EH (cell line): ENCODE data around the gene ZNF212.
"Not testable (repeated sequence)": the region's sequence is repeated elsewhere in the genome, so short reads cannot be mapped to it uniquely, and the experiment has no call there.

Experiments used
- DNase-seq: peaks from one replicate; pipeline ENCODE4 v3.0.0-alpha.2; 2015; ENCODE audit warnings: low read depth

The ZNF212 gene

DNA sequence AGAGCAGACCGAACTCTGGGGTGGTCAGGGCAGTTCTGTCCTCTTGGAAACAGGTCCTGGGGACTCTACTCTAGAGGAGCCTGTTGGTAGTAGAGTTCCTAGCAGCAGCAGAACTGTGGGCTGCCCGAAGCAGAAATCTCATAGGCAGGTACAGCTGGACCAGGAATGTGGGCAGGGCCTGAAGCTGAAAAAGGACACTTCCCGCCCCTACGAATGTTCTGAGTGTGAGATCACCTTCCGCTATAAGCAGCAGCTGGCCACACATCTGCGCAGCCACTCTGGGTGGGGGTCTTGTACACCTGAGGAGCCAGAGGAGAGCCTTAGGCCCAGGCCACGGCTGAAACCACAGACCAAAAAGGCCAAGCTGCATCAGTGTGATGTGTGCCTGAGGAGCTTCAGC lies 14.2 kb downstream of the ZNF212 start:
- DNase-seq, result no peak

DNA sequence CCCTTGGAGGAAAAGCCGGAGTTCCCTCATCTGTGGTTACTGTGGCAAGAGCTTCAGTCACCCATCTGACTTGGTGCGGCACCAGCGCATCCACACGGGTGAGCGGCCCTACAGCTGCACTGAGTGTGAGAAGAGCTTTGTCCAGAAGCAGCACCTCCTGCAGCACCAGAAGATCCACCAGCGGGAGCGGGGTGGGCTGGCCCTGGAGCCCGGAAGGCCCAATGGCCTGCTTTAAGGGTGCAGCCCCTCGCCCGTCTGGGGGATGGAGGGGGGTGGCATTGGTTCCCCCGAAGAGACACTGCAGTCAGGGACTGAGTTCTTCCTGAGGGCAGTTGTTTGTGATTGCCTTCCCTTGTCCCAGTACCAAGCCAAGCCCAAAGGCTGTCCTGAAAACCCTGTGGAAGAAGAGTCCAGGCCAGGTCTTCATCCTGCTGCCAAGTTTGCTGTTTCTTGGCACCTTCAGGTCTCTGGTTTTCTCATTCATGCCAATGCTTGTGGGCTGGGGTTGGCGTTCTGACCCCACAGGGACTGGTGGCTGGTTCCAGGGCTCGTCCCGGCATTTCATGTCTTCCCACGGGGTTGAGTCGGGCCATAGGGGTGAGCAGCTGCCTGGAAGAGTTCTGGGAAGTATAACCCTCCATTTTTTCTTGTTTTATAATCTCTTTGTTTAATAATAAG lies 14.9 kb downstream of the ZNF212 start:
- DNase-seq, result no peak

DNA sequence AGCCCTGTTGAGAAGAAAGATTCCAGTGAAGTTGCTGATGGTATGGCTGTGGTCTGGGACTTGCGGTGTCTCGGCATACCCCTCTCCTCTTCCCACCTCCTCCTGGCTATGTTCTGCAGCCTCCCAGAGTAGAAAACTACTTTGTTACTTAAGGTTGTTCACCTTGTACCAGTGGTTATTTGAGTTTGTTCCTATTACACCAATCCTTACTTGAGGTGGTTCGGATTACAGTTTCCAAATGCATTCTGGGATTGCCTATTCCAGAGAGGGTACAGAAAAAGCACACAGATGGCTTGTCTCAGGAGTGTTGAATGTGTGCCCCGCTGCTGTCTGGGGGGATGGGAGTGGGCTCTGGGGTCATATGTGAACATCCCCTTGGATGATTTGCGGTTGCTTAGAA lies 15.7 kb downstream of the ZNF212 start:
- DNase-seq, result no peak

DNA sequence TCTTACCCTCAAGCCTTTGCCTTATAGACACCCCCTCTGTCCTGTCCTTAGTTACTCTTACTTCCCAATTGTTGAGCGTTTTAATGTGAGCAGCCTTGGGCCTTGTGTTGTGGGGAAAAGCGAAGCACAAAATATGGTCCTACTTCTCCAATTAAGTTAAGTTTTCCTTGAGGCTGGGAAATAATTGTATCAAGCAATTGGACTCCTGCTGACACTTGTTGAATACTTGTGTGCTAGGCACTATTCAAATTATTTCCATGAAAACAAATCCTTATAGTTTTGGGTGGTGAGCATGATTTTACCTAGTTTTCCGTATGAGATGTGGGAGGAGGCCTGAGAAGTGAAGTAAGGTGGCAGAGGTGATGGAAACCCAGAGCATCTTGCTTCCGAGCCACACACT lies 17.1 kb downstream of the ZNF212 start:
- DNase-seq, result no peak

DNA sequence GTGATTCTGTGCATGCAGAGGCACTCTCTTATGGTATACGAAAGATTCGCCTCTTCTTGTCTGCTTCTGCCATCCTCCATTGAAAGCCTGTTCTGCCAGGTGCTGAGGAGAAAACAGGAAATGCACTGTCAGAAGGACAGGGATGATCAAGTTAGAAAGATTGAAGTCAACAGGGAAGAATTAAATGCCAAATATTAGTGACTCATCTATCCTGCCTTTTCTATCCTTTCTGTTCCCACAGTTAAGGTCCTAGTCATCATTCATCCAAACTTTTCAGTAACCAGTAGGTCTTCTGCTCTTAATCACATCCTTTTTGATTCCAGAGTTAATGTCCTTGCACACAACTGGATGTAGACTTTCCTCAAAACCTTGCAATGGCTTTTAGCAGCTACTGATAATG lies 17.7 kb downstream of the ZNF212 start:
- peak; percentile 67 for DNase-seq

DNA sequence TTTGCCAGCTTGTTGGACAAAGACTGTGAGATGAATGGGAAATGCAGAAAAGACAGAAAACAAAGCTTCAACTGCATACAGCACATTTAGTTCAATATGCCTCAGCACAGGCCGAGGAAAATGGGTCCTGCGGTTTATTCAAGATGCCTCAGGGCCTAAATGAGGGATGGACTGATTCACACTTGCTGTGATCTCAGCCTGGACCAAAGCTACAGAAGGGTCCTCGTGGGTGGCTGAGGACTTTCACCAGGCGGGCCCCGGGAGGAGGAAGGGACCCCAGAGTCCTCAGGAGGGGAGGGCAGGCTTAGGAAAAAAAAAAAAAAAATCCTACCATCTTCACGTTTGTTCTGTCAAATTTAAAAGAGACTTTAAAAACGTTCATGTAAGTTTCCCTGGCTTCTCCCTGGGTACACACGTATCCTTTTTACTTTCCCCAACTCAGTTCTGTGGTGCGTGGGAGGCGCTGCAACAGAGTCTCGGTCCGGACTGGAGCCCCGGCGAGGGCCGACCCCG lies 21.9 kb downstream of the ZNF212 start:
- DNase-seq, result peak; percentile 81

DNA sequence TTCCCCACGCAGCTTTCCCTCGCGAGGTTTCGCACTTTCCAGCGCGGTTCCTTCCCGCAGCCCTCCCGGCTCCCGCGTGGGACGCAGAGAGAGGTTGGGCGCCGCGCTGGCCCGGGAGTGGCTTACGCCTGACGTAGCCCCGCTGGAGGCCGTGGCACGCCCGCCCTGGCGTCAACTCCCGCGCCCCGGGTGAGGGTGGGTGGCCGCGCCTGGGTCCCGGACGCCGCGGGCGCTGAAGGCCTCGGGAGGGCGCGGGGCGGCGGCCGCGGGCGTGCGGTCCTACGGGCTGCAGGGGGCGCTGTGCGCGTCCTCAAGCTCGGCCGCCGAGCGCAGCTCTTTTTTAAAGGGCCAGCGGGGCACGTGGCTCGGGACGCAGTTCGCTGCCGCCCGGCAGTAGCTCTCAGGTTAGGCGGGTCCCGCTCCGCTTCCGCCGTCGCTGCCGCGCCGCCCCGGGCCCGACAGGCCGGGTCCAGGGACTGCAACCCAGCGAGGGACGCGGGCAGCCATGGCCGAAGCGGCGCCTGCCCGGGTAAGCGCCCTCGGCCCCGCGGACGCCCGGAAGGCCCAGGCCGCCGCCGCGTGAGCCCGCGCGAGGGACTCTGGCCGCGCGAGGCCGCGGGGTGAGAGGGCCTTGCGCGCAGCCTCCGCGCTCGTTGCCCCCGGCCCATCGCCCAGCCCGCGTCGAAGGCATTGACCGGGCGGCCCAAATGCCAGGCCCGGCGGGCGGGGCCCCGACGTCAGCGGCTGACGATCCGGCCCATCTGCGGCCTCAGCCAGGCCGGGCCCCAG lies 22.6 kb downstream of the ZNF212 start, which contains the start of gene ZNF783:
Gene ZNF783 (plus strand): TSS at position 368 of the 789 bp plus-strand sequence. CDS start 138 bp downstream, at position 506.
- DNase-seq, result peak; percentile 88

DNA sequence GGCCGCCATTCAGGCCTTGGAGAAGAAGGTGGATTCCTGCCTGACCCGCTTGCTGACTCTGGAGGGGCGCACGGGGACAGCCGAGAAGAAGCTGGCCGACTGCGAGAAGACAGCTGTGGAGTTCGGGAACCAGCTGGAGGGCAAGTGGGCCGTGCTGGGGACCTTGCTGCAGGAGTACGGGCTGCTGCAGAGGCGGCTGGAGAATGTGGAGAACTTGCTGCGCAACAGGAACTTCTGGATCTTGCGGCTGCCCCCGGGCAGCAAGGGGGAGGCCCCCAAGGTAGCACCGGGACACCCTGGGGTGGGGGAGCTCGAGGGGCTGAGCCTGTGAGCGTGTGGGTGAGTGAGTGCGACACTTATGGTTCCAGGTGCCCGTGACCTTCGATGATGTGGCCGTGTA lies 27.0 kb downstream of the ZNF212 start:
- no peak for DNase-seq

DNA sequence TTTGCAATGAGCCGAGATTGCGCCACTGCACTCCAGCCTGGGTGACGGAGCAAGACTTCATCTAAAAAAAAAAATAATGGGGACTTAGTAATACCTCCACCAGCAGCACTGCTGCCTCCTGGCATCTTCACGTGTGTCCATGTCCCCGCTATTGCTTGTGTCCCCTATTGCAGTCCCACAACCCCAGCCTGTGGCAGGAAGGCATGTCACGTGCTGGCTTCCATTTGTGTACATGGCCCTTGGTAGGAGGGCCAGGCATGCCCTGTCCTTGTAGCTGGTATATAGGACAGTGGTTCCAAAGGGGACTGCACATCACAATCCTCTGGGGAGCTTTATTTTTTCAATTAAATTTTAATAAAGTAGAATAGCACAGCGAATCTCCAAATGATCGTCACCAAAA lies 28.3 kb downstream of the ZNF212 start:
- no peak for DNase-seq

DNA sequence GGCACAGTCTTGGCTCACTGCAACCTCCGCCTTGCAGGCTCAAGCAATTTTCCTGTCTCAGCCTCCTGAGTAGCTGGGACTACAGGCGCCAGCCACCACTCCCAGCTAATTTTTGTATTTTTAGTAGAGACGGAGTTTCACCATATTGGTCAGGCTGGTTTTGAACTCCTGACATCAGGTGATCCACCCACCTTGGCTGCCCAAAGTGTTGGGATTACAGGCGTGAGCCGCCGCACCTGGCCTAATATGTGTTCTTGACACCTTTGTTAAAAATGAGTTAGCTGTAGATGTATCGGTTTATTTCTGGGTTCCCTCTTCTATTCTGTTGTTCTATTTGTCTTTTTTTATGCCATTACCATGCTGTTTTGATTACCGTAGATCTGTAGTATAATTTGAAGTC lies 35.0 kb downstream of the ZNF212 start:
- not testable (repeated sequence) for DNase-seq

DNA sequence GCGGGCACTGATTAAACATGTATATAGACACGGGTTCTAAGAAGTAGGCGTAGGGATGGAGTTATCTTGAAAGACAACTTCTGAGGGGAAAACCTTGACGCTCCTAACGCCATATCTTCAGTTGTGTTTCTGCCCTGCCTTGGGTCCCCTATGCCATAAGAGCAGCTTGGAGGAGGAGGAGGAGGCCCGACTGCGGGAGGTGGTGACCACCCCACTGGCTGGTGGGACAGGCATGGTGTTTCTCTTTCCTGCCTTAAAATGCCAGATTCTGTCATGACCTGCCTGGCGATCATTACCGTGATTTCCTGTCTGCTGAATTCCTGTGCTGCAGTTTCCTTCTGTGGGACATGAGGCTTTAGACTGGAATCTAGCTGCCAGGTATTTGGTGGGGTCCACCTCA lies 38.4 kb downstream of the ZNF212 start:
- DNase-seq, result no peak

DNA sequence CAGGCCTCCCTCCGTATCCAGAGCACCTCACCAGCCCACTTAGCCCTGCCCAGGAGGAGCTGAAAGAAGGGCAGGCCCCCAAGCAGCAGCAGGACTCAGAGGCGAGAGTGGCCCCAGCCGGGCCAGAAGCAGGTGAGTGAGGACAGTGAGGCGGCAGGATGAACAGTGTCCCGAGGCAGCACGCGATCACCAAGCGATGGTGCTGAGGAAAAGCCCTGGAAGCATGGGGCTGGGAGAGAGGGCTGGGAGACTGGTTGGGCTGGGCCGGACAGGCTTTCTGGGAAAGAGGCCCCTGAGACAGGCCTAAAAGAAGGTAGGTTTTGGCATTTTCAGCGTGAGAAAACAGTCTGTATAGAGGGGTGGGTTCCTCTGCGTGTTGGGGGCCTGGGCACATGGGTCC lies 38.9 kb downstream of the ZNF212 start:
- no peak for DNase-seq

DNA sequence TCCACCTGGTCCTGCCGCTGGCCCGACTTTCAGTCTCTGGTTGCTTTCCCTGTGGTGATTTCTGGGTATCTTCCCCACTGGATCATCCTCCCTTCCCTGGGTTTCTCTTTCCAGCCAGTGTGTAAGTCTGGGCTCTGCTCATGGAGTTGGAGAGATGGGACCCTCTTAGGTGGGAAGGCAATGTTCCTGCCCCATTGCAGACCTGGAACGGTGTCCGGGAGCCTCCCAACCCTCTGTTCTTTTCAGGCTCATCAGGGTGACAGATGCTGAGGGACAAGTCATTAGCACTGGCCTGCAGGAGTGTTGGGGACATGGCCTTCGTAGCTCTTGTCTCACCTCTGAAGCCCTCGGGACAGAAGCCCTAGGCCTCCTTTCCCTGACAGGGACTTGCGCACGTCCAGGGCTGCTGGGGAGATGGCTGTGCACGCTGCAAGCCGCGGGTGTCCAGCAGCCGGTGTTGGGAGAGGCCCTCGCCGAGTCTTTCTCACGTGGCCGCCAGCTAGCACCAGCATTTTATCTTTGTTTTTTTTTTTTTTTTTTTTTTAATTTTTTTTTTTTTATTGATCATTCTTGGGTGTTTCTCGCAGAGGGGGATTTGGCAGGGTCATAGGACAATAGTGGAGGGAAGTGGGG lies 39.8 kb downstream of the ZNF212 start:
- DNase-seq, result no peak

DNA sequence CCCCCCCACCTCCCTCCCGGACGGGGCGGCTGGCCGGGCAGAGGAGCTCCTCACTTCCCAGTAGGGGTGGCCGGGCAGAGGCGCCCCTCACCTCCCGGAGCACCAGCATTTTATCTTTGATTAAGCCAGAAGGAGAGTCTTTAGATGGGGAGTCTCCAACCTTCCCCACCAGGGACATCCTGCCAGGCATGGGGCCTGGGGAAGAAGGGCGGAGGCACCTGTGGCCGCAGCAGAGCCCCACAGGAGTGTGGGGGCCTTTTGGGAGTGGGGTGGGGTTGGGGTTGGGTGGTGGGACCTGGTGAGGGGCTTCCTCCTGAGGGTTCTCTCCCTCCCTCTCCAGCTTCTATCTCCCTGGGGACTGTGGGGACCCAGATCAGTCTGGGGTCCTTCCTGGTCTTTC lies 40.7 kb downstream of the ZNF212 start:
- no peak for DNase-seq

DNA sequence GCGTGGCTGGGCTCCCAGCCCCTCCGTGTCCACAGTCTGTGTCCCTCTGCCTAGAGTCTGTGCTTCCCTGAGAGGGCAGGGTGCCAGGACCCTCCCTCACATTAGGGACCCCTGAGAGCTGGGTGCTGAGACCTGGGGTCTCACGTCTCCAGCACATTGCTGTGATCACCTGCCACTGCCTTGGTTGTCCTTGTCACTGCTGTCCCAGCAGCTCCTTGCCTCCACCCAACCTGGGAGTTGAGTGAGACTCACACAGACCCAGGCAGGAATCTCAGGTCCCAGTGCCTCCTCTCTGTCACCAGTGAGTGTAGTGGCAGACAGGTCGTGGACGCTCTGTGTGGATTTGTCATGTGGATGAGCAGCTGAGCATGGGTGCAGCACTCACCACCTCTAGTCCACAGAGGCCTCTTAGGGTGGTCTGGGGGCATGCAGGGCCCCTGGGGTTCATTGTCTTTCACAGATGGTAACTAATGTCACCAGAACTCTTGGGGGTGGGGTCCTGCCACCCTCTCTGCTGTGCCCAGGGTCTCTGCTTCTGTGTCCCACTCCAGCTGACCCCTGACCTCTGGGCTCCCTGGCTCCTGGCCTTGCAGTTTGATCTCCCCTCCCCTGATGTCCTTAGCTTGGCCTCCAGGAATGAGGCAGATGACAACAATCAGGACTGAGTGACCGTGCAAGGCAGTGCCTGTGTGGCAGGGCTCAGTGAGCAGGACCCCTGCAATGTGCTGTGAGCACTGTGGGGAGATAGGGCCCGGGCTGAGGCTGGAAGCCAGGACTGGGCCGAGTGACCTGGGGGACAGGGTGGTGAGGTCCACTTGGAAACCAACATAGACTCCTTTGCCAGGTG lies 41.4 kb downstream of the ZNF212 start:
- no peak for DNase-seq

DNA sequence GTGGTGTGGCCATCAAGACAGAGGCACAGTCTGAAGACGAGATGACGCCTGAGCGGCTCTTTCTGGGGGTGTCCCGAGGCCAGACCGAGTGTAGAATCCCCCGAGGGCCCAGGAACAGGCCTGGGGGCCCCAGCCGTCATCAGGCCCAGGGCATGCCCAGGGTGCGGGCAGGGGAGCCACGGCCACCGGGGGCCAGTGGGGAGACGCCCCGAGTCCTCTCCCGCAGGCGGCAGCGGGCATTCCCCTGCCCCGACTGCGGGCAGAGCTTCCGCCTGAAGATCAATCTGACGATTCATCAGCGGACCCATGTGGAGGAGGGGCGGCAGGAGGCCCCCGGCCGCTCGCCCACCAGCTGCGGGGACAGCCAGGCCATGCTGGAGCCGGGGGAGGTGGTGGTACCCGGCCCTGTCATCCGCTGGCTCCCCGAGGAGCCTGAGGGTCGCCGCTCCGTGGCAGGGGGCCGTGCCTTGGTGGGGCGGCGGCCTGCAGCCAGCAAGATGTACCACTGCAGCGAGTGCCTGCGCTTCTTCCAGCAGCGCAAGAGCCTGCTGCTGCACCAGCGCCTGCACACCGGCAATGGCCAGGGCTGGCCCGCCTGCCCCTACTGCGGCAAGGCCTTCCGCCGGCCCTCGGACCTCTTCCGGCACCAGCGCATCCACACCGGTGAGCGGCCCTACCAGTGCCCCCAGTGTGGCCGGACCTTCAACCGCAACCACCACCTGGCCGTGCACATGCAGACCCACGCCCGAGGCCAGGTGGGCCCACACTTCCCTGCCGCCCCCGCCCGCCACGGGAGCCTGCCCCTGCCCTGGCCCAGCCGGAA lies 42.3 kb downstream of the ZNF212 start:
- no peak for DNase-seq

DNA sequence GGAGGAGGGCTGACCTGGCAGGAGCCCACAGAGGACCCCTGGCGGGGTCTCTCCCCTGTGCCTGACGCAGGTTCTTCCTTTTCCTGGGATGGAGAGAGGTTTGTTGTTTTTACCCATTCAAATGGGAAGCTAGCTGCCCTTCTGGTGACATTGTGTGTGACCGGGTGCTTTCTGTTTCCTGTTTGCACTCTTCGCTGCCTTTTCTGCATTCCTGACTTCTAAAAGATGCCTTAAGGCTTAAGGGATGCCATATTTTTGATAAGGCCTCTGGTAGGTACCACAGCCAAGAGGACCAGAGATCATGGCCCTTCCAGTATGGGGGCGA lies 42.8 kb downstream of the ZNF212 start:
- no peak for DNase-seq

DNA sequence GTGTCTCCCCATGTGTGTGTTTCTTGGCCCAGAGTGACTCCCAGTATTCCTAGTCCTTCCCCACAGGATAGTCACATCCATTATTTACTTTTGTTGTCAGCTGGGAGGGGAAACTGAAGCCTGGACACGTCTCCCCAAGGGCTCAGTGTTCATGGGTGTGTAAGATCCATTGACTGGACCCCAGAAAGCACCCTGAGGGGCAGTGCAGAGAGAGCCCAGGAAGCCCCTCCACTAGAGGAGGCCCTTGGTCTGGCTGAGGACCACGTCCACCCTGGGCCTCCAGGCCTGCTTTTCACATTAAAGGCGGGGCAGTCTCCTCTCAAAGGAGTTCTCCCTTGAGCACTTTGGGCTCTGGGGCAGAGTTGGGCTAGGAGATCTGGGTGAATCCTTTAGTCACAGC lies 43.9 kb downstream of the ZNF212 start:
- DNase-seq, result no peak

DNA sequence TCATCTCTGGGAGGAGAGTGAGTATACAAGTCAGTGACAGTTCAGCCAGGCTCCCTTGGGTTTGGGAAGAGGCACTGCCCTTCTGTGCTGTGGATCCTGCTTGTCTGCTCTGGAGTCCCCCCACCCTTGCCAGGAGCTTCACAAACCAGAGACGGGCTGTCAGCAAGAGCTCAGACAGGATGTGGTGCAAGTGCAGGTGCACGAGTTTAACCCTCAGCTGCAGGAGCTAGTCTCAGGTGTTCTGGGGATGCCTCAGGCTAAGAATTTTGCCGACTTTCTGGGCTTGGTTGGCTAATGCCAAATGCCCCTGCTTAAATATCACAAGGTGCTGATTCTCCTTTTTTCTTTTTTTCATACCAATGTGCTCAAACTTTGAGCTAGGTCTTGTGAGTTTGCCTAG lies 44.9 kb downstream of the ZNF212 start:
- DNase-seq, result no peak

DNA sequence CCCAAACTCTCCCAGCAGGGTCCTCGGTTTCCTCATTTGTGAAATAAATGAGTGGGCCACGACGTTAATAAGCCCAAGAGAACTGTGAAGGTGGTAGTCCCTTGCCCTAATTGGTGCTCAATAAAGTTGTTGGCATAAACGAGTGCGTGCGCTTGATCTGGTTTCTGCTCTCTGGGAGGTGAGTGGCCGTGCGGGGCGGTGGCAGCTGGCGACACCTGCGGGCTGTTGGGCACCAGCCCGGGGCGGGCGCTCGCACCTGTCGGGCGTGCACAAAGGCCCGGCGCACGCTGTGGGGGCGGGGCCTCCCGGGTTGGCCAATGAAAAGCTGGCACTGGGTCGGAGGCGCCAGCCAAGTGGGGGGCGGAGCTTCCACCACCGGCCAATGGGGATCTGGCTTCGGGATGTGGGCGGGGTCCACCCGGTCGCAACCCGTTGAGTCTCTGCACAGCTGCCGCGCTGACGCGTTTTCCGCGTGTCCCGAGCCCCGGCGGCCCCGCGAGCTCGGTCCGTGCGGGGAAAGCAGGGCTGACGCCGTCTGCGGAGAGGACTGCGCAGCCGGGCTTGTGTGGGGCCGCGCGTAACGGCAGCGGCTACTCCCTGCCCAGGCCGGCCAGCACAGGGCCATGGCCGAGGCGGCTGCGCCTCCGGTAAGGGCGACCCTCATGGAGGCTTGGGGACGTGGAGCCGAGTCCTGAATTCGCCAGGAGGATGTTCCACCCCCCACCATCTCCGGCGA lies 45.6 kb downstream of the ZNF212 start:
- peak; percentile 90 for DNase-seq

DNA sequence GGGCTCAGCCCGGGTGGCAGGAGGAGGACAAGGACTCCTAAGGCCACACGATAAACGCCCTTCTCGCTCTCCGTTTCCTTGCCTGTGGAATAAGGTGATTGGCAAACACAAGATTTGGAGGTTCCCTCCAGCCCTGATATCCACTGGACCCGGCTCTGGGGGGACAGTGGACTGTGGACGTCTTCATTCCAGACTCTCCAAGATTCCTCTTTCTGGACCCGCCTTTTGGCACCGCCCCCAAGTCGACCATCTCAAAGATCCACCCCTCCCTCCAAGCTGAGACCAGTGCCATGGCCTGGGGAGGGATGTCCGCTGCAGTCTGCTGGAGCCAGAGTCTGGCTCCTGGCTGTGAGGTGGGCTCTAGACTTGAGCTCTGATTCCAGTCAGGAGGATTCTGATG lies 46.2 kb downstream of the ZNF212 start:
- DNase-seq, result peak; percentile 61
